Heart left ventricle (tissue), 16 donors: ENCODE measurements around the gene RTF1. TPM values are rescaled to one million over a fixed set of nuclear protein-coding genes. Genes with fewer than 3 reads are reported as not detected.
"Not testable (repeated sequence)": the region's sequence is repeated elsewhere in the genome, so short reads cannot be mapped to it uniquely, and the experiment has no call there.

Experiments
- ATAC-seq, 4 donors: fragments of 200-7000 bp; cut with Tn5 transposase; one replicate each; pipeline ENCODE4 v1.9.1; 2020 to 2022; ENCODE audit warnings: moderate library complexity in 4 of 4, mild to moderate bottlenecking in 3 of 4, moderate number of reproducible peaks in 1 of 4
- DNase-seq, 5 donors: peaks; one replicate each; pipeline ENCODE4 v3.0.0-alpha.2; 2020
- H3K27ac ChIP-seq, 12 donors: fragments of 200-600 bp; sonication (generic) in 4 of 12; one replicate each; pipeline versions ENCODE4 v1.5.0 to v1.8.0; 2016 to 2022; ENCODE audit warnings: mild to moderate bottlenecking in 2 of 12
- H3K27me3 ChIP-seq, 9 donors: fragments of 200-600 bp; sonication (generic) in 2 of 9; one replicate each; pipeline versions ENCODE4 v1.5.1 to v1.8.0; 2016 to 2022; ENCODE audit warnings: mild to moderate bottlenecking in 3 of 9
- H3K36me3 ChIP-seq, 9 donors: fragments of 200-600 bp; sonication (generic) in 2 of 9; one replicate each; pipeline versions ENCODE4 v1.5.0 to v1.8.0; 2018 to 2022; ENCODE audit warnings: mild to moderate bottlenecking in 2 of 9
- H3K4me1 ChIP-seq, 12 donors: fragments of 200-600 bp; sonication (generic) in 4 of 12; one replicate each; pipeline versions ENCODE4 v1.5.0 to v1.8.0; 2016 to 2022; ENCODE audit warnings: mild to moderate bottlenecking in 3 of 12
- H3K4me3 ChIP-seq, 12 donors: fragments of 200-600 bp; sonication (generic) in 4 of 12; one replicate each; pipeline versions ENCODE4 v1.5.0 to v1.8.0; 2017 to 2022; ENCODE audit warnings: mild to moderate bottlenecking in 9 of 12, moderate library complexity in 4 of 12
- H3K9me3 ChIP-seq, 12 donors: fragments of 200-600 bp; sonication (generic) in 4 of 12; one replicate each; pipeline versions ENCODE4 v1.5.0 to v1.8.0; 2016 to 2022; ENCODE audit warnings: mild to moderate bottlenecking in 1 of 12
- POLR2A ChIP-seq, 2 donors: fragments of 450-650 bp; IDR thresholded peaks; one replicate each; pipeline ENCODE4 v1.6.1; 2017; ENCODE audit warnings: antibody characterized with exemption in 2 of 2, mild to moderate bottlenecking in 2 of 2, moderate library complexity in 2 of 2
- WGBS, 4 donors: extraction: QIAGEN DNeasy Blood & Tissue Kit in 2 of 4; methylation state at CpG; one replicate each; pipeline versions ENCODE4 v1.1.5 to v1.1.7; 2013 to 2018; 5-methylcytosine and 5-hydroxymethylcytosine counted together
- intact Hi-C, 10 donors: fragments of 100-400 bp; cut with DNase I; formaldehyde crosslinking; loops; one replicate each; pipeline versions ENCODE4 v1.11.1 to v1.14.2; 2022
- polyA plus RNA-seq, 2 donors: library from polyadenylated mRNA; stranded (reverse); fragments of 200-250 nt; gene quantifications; one replicate each; pipeline ENCODE4 v1.2.3, GENCODE V29; 2013
- total RNA-seq, 9 donors: library from RNA; depleted of rRNA in 2 of 9; stranded (reverse); fragments of >200 nt in 2 of 9; fragmentation: NEBNext Ultra II Directional in 3 of 9; extraction: Animal tissue kit (Norgen Biotek cat#: 25700) in 3 of 9; gene quantifications; one replicate each; pipeline versions ENCODE4 v1.1.0 to v1.2.4, GENCODE V29; 2016 to 2023
- TF ChIP-seq, protein P1 (sequence below), 12 donors: fragments of 200-600 bp; sonication (generic) in 4 of 12; IDR thresholded peaks; one replicate each; pipeline versions ENCODE4 v1.5.0 to v1.8.0; 2018 to 2022; ENCODE audit warnings: antibody characterized with exemption in 12 of 12, mild to moderate bottlenecking in 5 of 12
- donor health status: ischemic (EF 13 %, LVEDD 7.1; RV severe dilation, severe dysfunction).
- donor health status: healthy with polysubstance abuse.
- donor health status: DM: no; HTN: yes; CAD: no.
- donor health status: DM: no; HTN: no; CAD: no.
- donor health status: ischemic (EF 25% LVEDD 6.9; RV normal size, moderate dysfunction).
- donor health status: ischemic (EF 25% LVEDD 5.7; RV mildly dilated, moderate dysfunction).
- donor health status: healthy.
- donor health status: DM: yes; HTN: yes; CAD: no.
- donor health status: ischemic (EF 35%, LVEDD 5.7; RV mildly dilated, moderate dysfunction).
- donor health status: nonischemic (EF 11% LVEDD 7.7; RV severe dilation, severe dysfunction).
- donor health status: DM: yes; HTN: yes; CAD: no.
- donor health status: PGD.
- donor health status: ischemic (EF 29% LVEDD 5.4; RV normal size, mild dysfunction).
- donor health status: nonischemic (EF 23%, LVEDD 6.1; RV moderate dilation, normal function).

RTF1 gene
- total and polyA plus RNA-seq, 11 donors: 16.5 to 33.3 (median 26.6) TPM

DNA sequence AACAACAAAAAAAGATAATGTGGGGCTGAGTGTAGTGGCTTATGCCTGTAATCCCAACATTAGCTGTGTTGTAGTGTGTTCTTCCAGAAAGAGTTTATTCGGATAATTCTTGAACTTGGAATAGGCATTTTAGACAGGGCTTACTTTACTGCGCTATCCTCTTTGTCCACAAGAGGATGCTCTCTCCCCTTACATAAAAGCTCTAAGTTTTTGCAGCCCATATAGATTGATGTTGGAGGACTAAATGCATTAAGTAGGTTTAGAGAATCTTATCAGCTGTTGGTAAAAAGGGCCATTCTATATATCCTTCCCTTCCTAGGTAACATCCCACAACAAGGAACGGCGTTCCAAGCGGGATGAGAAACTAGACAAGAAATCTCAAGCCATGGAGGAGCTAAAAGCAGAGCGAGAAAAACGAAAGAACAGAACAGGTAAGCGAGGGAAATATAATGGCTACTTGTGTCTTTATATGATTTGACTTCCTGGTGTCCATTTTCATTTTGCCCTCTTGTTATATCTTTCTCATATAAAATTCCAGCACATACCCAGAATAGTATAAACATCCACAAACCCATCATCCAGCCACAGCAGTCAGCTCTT is 49.0 kb downstream of the RTF1 start:
- Histone ChIP-seq H3K36me3 (peaks cover 0 to 95% (median 83%) of the 10 kb centered on the region in 9 donors), H3K4me1 (no peaks in the 10 kb centered on the region), H3K27ac (no peak overlapping the region), H3K9me3 (no peaks in the 10 kb centered on the region), H3K4me3 (no peak overlapping the region), H3K27me3 (no peaks in the 10 kb centered on the region)
- WGBS, 4 donors: 83 to 85% (median 84%) methylated on average over 8 of the region's 8 CpGs
- DNase-seq (no peak), ATAC-seq (no peak)
- TF ChIP-seq POLR2A (IDR thresholded peaks at IDR 0.05): no peak
- TF ChIP-seq, protein P1, sequence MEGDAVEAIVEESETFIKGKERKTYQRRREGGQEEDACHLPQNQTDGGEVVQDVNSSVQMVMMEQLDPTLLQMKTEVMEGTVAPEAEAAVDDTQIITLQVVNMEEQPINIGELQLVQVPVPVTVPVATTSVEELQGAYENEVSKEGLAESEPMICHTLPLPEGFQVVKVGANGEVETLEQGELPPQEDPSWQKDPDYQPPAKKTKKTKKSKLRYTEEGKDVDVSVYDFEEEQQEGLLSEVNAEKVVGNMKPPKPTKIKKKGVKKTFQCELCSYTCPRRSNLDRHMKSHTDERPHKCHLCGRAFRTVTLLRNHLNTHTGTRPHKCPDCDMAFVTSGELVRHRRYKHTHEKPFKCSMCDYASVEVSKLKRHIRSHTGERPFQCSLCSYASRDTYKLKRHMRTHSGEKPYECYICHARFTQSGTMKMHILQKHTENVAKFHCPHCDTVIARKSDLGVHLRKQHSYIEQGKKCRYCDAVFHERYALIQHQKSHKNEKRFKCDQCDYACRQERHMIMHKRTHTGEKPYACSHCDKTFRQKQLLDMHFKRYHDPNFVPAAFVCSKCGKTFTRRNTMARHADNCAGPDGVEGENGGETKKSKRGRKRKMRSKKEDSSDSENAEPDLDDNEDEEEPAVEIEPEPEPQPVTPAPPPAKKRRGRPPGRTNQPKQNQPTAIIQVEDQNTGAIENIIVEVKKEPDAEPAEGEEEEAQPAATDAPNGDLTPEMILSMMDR (IDR thresholded peaks at IDR 0.05): peak; percentile 59 to 90 (median 68)
- intact Hi-C loops: no loop called here

DNA sequence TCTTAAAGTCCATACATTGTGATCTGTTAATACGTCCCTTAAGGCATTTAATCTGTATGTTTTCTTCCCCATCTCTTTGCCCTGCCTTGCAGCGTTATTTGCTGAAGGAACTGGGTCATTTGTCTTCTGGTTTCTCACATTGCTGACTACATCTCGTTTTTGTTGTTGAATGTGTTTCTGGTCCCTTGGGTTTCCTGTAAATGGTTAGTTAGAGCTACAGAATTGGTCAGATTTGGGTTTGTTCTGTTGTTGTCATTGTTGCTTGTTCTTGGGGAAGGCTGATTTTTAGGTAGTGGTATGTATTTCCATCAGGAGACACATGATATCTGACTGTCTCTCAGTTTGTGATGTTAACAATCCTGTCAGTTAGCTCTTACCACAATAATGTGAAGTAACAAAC is 49.8 kb downstream of the RTF1 start:
- no peak overlapping the region for H3K4me3 ChIP-seq
- H3K36me3 ChIP-seq: peaks cover 0 to 97% (median 90%) of the 10 kb centered on the region in 9 donors
- no peak overlapping the region for H3K27ac ChIP-seq
- no peaks in the 10 kb centered on the region for H3K9me3 ChIP-seq
- DNase-seq: no peak
- TF ChIP-seq, protein P1 (IDR thresholded peaks at IDR 0.05): no peak
- ATAC-seq: no peak
- H3K4me1 ChIP-seq: no peaks in the 10 kb centered on the region
- intact Hi-C loops: no loop called here
- 68 to 89% (median 84%) methylated on average over 3 of the region's 3 CpGs for WGBS, 4 donors
- no peaks in the 10 kb centered on the region for H3K27me3 ChIP-seq

- not testable (repeated sequence) for H3K27ac ChIP-seq, H3K9me3 ChIP-seq, H3K4me3 ChIP-seq, ATAC-seq, H3K4me1 ChIP-seq, H3K27me3 ChIP-seq, DNase-seq
- intact Hi-C loops: loop anchor here in 1 of 10 donors (10.0 kb wide), 1 partner anchor 345 kb away; no protein-coding TSS in a partner anchor
- peaks cover 0 to 100% (median 95%) of the 10 kb centered on the region in 9 donors for H3K36me3 ChIP-seq
- 97 to 99% (median 98%) methylated on average over 6 of the region's 6 CpGs for WGBS, 4 donors
Measured at GRCh38 chr15:41469644-41470043, 52.7 kb downstream of the RTF1 start.

GRCh38 chr15:41473418-41473817 is 56.5 kb downstream of the RTF1 start:
- DNase-seq (no peak), ATAC-seq (no peak)
- H3K4me1 ChIP-seq: peaks cover 0 to 9% (median 0%) of the 10 kb centered on the region in 12 donors
- 93 to 98% (median 97%) methylated on average over 11 of the region's 11 CpGs for WGBS, 4 donors
- intact Hi-C loops: loop anchor here in 1 of 10 donors (10.0 kb wide), 1 partner anchor 341 kb away; no protein-coding TSS in a partner anchor
- no peaks in the 10 kb centered on the region for H3K27me3 ChIP-seq
- H3K4me3 ChIP-seq: no peak overlapping the region
- peaks cover 3 to 100% (median 98%) of the 10 kb centered on the region in 9 donors for H3K36me3 ChIP-seq
- H3K9me3 ChIP-seq: no peaks in the 10 kb centered on the region
- TF ChIP-seq, protein P1 (IDR thresholded peaks at IDR 0.05): no peak
- TF ChIP-seq POLR2A (IDR thresholded peaks at IDR 0.05): no peak
- H3K27ac ChIP-seq: no peak overlapping the region
